Activated naive CD4-positive, alpha-beta T cell treated with anti-CD3 and anti-CD28 coated beads, Interleukin-2, amount 10 ng/mL, durations not matched to agents 7 days and 5 days (primary cell): ENCODE data around the gene MT1B.

Experiments
- CTCF ChIA-PET: fragments of 350-600 bp; sonication (Branson Sonifier 250); formaldehyde crosslinking; loops from one replicate; lab custom pipeline; 2021; ENCODE audit warnings: antibody characterized with exemption; lab: Charles Lee
- DNase-seq: peaks from one replicate; pipeline ENCODE4 v3.0.0-alpha.2; 2020
- H3K27ac Mint-ChIP-seq: one replicate; pipeline ENCODE4 v1.8.0; 2021; ENCODE audit warnings: mild to moderate bottlenecking, moderate library complexity, mixed read lengths
- H3K27me3 Mint-ChIP-seq: one replicate; pipeline ENCODE4 v1.8.0; 2021; ENCODE audit warnings: mild to moderate bottlenecking, mixed read lengths
- H3K36me3 Mint-ChIP-seq: one replicate; pipeline ENCODE4 v1.8.0; 2021; ENCODE audit warnings: mixed read lengths
- H3K4me1 Mint-ChIP-seq: one replicate; pipeline ENCODE4 v1.8.0; 2021; ENCODE audit warnings: mixed read lengths
- H3K4me3 Mint-ChIP-seq: one replicate; pipeline ENCODE4 v1.8.0; 2021; ENCODE audit warnings: mild to moderate bottlenecking, moderate library complexity, mixed read lengths
- H3K9me3 Mint-ChIP-seq: one replicate; pipeline ENCODE4 v1.8.0; 2021; ENCODE audit warnings: mixed read lengths

Gene MT1B

GRCh38 chr16:56635441-56635967 is 16.2 kb upstream of the MT1B start:
- H3K4me3 Mint-ChIP-seq, result peak overlapping the region; percentile 40
- peaks cover 41% of the 10 kb centered on the region for H3K4me1 Mint-ChIP-seq
- H3K27me3 Mint-ChIP-seq, result peaks cover 100% of the 10 kb centered on the region
- peak; percentile 35 for DNase-seq
- no peak overlapping the region for H3K27ac Mint-ChIP-seq
- CTCF ChIA-PET, result no interaction called here
- no peaks in the 10 kb centered on the region for H3K9me3 Mint-ChIP-seq
- no peaks in the 10 kb centered on the region for H3K36me3 Mint-ChIP-seq

GRCh38 chr16:56636616-56637413 is 14.9 kb upstream of the MT1B start:
- Mint-ChIP-seq H3K27ac (peak overlapping the region; percentile 7), H3K4me1 (peaks cover 38% of the 10 kb centered on the region), H3K4me3 (no peak overlapping the region), H3K9me3 (no peaks in the 10 kb centered on the region), H3K36me3 (no peaks in the 10 kb centered on the region), H3K27me3 (peaks cover 95% of the 10 kb centered on the region)
- CTCF ChIA-PET, result no interaction called here
- DNase-seq, result no peak

- DNase-seq, result peak; percentile 38
- Mint-ChIP-seq H3K27me3 (peaks cover 95% of the 10 kb centered on the region), H3K36me3 (no peaks in the 10 kb centered on the region), H3K9me3 (no peaks in the 10 kb centered on the region), H3K27ac (no peak within 1 kb of the TSS), H3K4me3 (peak within 1 kb of the TSS; percentile 24), H3K4me1 (peaks cover 40% of the 10 kb centered on the region)
- CTCF ChIA-PET, result interaction anchor here (1.6 kb wide), 1 partner anchor 37 kb away, joined by 4 read pairs; no protein-coding TSS in a partner anchor
These were observed 13.6 kb upstream of the MT1B start, which contains the start of gene MT1A for GRCh38 chr16:56637814-56638750. Gene MT1A, plus strand, starts transcription at chr16:56638666. Its CDS starts 73 bp downstream, at chr16:56638739.

GRCh38 chr16:56639045-56639444 is 12.6 kb upstream of the MT1B start:
- H3K36me3 Mint-ChIP-seq, result no peaks in the 10 kb centered on the region
- H3K27me3 Mint-ChIP-seq, result peaks cover 95% of the 10 kb centered on the region
- peaks cover 49% of the 10 kb centered on the region for H3K4me1 Mint-ChIP-seq
- no peak overlapping the region for H3K4me3 Mint-ChIP-seq
- no peak for DNase-seq
- no peak overlapping the region for H3K27ac Mint-ChIP-seq
- CTCF ChIA-PET, result interaction anchor here (1.0 to 1.6 kb wide), 2 partner anchors 38 to 64 kb away, joined by 3 to 4 read pairs; no protein-coding TSS in a partner anchor
- H3K9me3 Mint-ChIP-seq, result no peaks in the 10 kb centered on the region

- DNase-seq, result no peak
- CTCF ChIA-PET, result interaction anchor here (1.0 kb wide), 1 partner anchor 62 kb away, joined by 3 read pairs; no protein-coding TSS in a partner anchor
- H3K36me3 Mint-ChIP-seq, result no peaks in the 10 kb centered on the region
- no peak overlapping the region for H3K4me3 Mint-ChIP-seq
- H3K4me1 Mint-ChIP-seq, result peaks cover 51% of the 10 kb centered on the region
- no peak overlapping the region for H3K27ac Mint-ChIP-seq
- H3K27me3 Mint-ChIP-seq, result peaks cover 95% of the 10 kb centered on the region
- no peaks in the 10 kb centered on the region for H3K9me3 Mint-ChIP-seq
These were observed 11.6 kb upstream of the MT1B start for GRCh38 chr16:56640076-56640475.

GRCh38 chr16:56641166-56641565 is 10.5 kb upstream of the MT1B start:
- Mint-ChIP-seq H3K36me3 (no peaks in the 10 kb centered on the region), H3K27me3 (peaks cover 94% of the 10 kb centered on the region), H3K4me1 (peaks cover 43% of the 10 kb centered on the region), H3K27ac (no peak overlapping the region), H3K4me3 (no peak overlapping the region), H3K9me3 (no peaks in the 10 kb centered on the region)
- no peak for DNase-seq
- CTCF ChIA-PET, result interaction anchor here (1.1 to 3.7 kb wide), 4 partner anchors 10 to 64 kb away, joined by 4 to 15 read pairs (median 9); no protein-coding TSS in a partner anchor

- H3K27ac Mint-ChIP-seq, result no peak overlapping the region
- H3K9me3 Mint-ChIP-seq, result no peaks in the 10 kb centered on the region
- no peaks in the 10 kb centered on the region for H3K36me3 Mint-ChIP-seq
- H3K4me3 Mint-ChIP-seq, result peak overlapping the region; percentile 64
- H3K27me3 Mint-ChIP-seq, result peaks cover 91% of the 10 kb centered on the region
- H3K4me1 Mint-ChIP-seq, result peaks cover 28% of the 10 kb centered on the region
- DNase-seq, result peak; percentile 88
- CTCF ChIA-PET, result interaction anchor here (0.7 to 3.7 kb wide), 20 partner anchors 9 to 143 kb away, joined by 3 to 15 read pairs (median 4); partner anchors contain the start of genes MT1E and MT2A
These were observed 8.5 kb upstream of the MT1B start for GRCh38 chr16:56643080-56643778.

- H3K9me3 Mint-ChIP-seq, result no peaks in the 10 kb centered on the region
- H3K36me3 Mint-ChIP-seq, result no peaks in the 10 kb centered on the region
- CTCF ChIA-PET, result interaction anchor here (0.7 to 3.7 kb wide), 20 partner anchors 9 to 143 kb away, joined by 3 to 15 read pairs (median 4); partner anchors contain the start of genes MT1E and MT2A
- H3K4me3 Mint-ChIP-seq, result peak overlapping the region; percentile 64
- H3K27me3 Mint-ChIP-seq, result peaks cover 91% of the 10 kb centered on the region
- peaks cover 25% of the 10 kb centered on the region for H3K4me1 Mint-ChIP-seq
- no peak overlapping the region for H3K27ac Mint-ChIP-seq
- DNase-seq, result no peak
These were observed 7.9 kb upstream of the MT1B start for GRCh38 chr16:56643833-56644232.

GRCh38 chr16:56645311-56645710 is 6.4 kb upstream of the MT1B start:
- no peak overlapping the region for H3K27ac Mint-ChIP-seq
- peaks cover 87% of the 10 kb centered on the region for H3K27me3 Mint-ChIP-seq
- no peak overlapping the region for H3K4me3 Mint-ChIP-seq
- CTCF ChIA-PET, result interaction anchor here (1.8 kb wide), 1 partner anchor 19 kb away, joined by 4 read pairs; the partner anchor contains the start of gene MT1E
- H3K9me3 Mint-ChIP-seq, result no peaks in the 10 kb centered on the region
- DNase-seq, result no peak
- peaks cover 25% of the 10 kb centered on the region for H3K4me1 Mint-ChIP-seq
- no peaks in the 10 kb centered on the region for H3K36me3 Mint-ChIP-seq

GRCh38 chr16:56645838-56646237 is 5.8 kb upstream of the MT1B start:
- no peaks in the 10 kb centered on the region for H3K9me3 Mint-ChIP-seq
- H3K27ac Mint-ChIP-seq, result no peak overlapping the region
- H3K4me3 Mint-ChIP-seq, result no peak overlapping the region
- no peak for DNase-seq
- CTCF ChIA-PET, result no interaction called here
- H3K4me1 Mint-ChIP-seq, result peaks cover 25% of the 10 kb centered on the region
- H3K36me3 Mint-ChIP-seq, result no peaks in the 10 kb centered on the region
- peaks cover 87% of the 10 kb centered on the region for H3K27me3 Mint-ChIP-seq

GRCh38 chr16:56647641-56648431 is 3.9 kb upstream of the MT1B start:
- H3K36me3 Mint-ChIP-seq, result no peaks in the 10 kb centered on the region
- H3K4me1 Mint-ChIP-seq, result peaks cover 19% of the 10 kb centered on the region
- no peak for DNase-seq
- peaks cover 92% of the 10 kb centered on the region for H3K27me3 Mint-ChIP-seq
- H3K27ac Mint-ChIP-seq, result no peak overlapping the region
- no peak overlapping the region for H3K4me3 Mint-ChIP-seq
- H3K9me3 Mint-ChIP-seq, result no peaks in the 10 kb centered on the region
- CTCF ChIA-PET, result no interaction called here

- H3K27me3 Mint-ChIP-seq, result peaks cover 91% of the 10 kb centered on the region
- H3K4me3 Mint-ChIP-seq, result no peak overlapping the region
- peaks cover 4% of the 10 kb centered on the region for H3K4me1 Mint-ChIP-seq
- H3K36me3 Mint-ChIP-seq, result no peaks in the 10 kb centered on the region
- no peak overlapping the region for H3K27ac Mint-ChIP-seq
- DNase-seq, result no peak
- CTCF ChIA-PET, result no interaction called here
- no peaks in the 10 kb centered on the region for H3K9me3 Mint-ChIP-seq
These were observed 2.4 kb upstream of the MT1B start for GRCh38 chr16:56649271-56649670.

- no peak for DNase-seq
- CTCF ChIA-PET, result no interaction called here
- Mint-ChIP-seq H3K36me3 (no peaks in the 10 kb centered on the region), H3K27me3 (peaks cover 91% of the 10 kb centered on the region), H3K9me3 (no peaks in the 10 kb centered on the region), H3K4me3 (no peak overlapping the region), H3K4me1 (no peaks in the 10 kb centered on the region), H3K27ac (no peak overlapping the region)
These were observed 1.9 kb upstream of the MT1B start for GRCh38 chr16:56649820-56650219.
